ENCODE results near the gene ADCY2.

The ADCY2 gene

DNA sequence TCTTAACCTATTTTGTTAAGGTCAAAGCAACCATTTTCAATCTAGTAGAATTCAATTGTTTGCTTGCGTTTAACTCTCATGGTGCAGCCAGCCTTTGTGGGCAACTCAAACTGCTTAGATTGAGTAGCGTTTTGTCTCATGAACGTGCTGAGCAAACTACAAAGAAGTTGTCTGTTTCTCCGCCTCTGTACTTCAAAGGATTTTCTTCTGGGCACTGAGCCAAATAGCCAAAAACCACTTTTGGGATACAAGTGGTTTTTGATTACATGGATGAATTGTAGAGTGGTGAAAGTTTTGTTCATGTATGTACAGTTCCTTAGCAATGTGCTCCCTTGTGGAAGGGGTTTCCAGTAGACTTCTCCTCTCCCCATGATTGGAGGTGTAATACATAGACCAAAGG lies 332.1 kb downstream of the ADCY2 start:
- no peak for DNase-seq (ENCODE audit: low read depth in 2 of 2, low spot score in 1 of 2)

DNA sequence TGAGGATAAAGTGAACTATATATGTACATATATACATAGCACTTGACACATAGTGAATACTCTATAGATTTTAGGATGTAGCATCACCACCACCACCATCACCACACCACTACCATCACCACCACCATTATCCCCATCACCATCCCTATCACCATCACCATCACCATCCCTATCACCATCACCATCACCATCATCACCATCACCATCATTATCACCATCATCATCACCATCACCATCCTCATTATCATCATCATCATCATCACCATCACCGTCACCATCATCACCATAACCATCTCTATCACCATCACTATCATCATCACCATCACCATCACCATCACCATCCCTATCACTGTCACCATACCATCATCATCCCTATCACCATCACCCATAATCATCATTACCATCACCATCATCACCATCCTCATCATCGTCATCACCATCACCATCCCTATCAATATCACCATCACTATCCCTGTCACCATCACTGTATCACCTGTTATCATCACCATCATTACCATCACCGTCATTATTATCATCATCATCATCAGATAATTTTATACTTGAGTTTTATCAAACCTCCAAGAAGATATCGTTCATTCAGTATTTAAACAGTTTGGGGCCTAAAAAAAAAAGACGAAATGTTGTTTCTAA lies 345.6 kb downstream of the ADCY2 start:
- DNase-seq (ENCODE audit: low read depth in 2 of 2, low spot score in 1 of 2) = no peak

DNA sequence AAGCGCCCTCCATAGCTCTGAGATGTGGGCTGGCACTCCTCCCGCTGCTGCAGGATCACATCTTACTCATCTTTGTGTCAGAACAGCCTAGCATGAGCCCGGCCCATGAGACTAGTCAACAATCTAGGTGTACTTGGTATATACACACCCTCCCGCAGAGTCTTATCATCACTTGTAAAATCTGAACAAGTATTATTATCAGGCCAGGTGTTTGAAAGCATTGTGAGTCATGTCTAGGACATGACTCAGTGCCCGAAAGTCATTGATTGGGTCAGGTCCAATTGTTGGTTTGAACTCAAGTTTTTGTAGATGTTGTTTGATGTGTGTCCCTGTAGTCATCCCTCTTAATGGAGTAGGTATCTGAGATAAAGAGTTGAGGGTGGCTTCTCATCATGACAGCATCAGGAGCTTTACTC lies 346.3 kb downstream of the ADCY2 start:
- DNase-seq (ENCODE audit: low read depth in 2 of 2, low spot score in 1 of 2) = no peak

GRCh38 chr5:7745882-7746610 lies 350.1 kb downstream of the ADCY2 start:
- DNase-seq (ENCODE audit: low read depth in 2 of 2, low spot score in 1 of 2) = peak in 1 of 2 donors; percentile 6

DNA sequence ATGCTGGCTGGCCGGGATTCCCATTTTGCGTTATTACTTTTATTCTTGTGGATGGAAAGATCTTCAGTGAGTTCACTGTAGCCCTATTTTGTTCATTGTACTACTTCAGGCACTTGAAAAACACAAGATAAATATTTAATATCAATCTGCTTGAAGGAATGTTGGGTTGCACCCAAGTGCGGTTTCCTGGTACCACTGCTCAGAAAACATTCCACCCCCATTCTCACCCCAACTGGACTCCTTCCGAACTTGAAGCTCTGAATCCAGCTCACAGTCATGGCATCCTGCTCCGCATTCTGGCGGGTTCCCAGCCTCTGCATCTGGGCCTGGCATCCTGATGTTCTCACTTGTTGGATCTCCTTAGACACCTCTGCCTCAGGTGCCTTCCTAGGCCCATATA lies 351.8 kb downstream of the ADCY2 start:
- no peak for DNase-seq (ENCODE audit: low read depth in 2 of 2, low spot score in 1 of 2)

DNA sequence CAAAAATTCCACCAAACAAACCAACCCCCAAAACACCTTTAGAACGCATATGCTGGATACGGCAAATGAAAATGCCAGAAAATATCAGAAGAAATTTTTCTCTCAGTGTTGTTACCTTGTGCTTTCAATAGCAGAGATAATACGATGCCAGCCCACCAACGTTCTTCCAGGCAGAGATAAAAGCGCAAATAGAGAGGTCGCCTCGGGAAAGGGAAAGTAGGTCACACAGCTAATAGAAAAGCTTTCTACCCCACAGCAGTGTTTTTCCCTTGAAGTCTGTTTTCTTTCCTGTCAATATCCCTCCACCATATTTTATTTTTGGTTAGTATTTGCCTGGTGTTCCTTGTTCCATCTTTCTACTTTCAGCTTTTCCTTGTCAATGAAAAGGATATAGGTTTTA lies 353.7 kb downstream of the ADCY2 start:
- DNase-seq (ENCODE audit: low read depth in 2 of 2, low spot score in 1 of 2) = no peak

DNA sequence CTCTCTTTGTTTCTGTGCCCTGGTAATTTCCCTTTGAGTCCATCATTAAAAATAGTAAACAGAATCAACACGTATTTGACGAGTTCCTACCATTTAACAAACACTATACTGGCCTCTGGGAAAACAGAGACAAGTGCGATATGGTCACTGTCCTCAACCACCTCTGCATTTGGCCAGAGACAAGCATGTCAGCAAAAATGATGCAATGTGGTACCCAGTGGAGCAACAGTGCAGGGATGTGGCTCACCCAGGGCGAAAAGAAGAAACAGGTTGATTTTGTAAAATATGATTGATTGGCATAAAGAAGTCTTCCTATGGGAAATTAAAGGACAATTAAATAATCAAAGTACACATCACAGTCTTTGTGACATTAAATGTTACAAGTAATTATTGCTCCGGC lies 355.9 kb downstream of the ADCY2 start:
- no peak for DNase-seq (ENCODE audit: low read depth in 2 of 2, low spot score in 1 of 2)

GRCh38 chr5:7753181-7753580 lies 357.2 kb downstream of the ADCY2 start:
- DNase-seq (ENCODE audit: low read depth in 2 of 2, low spot score in 1 of 2) = no peak

DNA sequence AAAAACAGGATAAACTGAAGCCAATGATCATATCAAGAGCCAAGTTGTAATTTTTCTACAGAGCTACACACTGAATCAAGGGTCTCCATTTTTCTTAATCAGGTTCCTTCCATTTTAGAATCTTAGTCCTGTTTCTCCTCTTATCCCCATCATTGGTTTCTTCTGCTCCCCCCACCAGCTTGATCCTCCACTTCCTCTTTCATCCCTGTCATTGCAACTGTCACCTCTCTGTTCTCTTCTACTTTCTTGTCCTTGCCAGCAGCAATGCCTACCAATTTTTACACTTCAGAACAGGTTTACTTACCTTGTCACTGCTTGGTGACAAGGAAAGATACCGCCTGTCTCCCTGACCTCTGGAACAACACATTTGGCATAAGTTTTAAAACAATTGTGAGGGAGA lies 357.7 kb downstream of the ADCY2 start:
- DNase-seq (ENCODE audit: low read depth in 2 of 2, low spot score in 1 of 2) = no peak

GRCh38 chr5:7754490-7754889 lies 358.6 kb downstream of the ADCY2 start:
- no peak for DNase-seq (ENCODE audit: low read depth in 2 of 2, low spot score in 1 of 2)

- DNase-seq (ENCODE audit: low read depth in 2 of 2, low spot score in 1 of 2) = no peak
Observed at GRCh38 chr5:7754997-7755596, 359.2 kb downstream of the ADCY2 start.

DNA sequence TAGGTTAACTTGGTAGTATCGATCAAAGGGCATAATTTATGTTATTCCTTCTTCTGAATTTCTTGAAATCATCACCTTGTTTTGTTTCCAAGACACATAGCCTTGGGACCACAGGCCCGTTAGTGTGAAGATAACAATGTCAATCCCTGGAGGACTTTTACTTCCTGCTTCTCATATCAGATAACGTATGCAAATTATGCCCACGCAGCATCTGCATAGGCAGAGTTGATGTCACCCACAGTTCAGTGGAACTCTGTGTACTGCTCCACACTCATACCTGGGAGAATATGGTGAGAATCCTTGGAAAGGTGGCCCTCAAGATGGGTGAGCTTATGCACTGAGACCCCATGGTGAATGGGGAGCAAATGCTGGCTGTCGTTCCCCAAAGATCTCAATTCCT lies 360.0 kb downstream of the ADCY2 start:
- no peak for DNase-seq (ENCODE audit: low read depth in 2 of 2, low spot score in 1 of 2)

- no peak for DNase-seq (ENCODE audit: low read depth in 2 of 2, low spot score in 1 of 2)
Observed at GRCh38 chr5:7756453-7756852, 360.5 kb downstream of the ADCY2 start.

- DNase-seq (ENCODE audit: low read depth in 2 of 2, low spot score in 1 of 2) = no peak
Observed at GRCh38 chr5:7759257-7759871, 363.4 kb downstream of the ADCY2 start.

GRCh38 chr5:7759951-7760580 lies 364.1 kb downstream of the ADCY2 start:
- no peak for DNase-seq (ENCODE audit: low read depth in 2 of 2, low spot score in 1 of 2)

DNA sequence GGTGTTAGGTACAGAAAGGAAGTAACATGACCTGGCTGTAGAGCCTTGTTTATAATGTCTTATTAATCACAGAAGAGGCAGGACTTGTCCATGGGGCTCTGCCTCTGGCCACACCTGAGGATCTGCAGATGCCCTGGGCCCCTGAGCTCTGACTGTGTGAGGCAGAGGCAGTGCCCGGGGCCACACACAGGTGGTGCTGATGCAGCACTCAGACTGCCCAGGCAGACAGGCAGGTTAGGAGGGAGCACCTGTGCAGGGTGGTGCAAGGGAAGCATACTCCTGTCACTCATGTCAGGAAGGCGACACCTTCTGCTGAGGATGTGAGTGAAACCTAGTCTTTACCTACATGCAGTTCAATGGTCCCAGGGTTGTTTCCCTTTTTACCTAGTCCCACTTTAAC lies 366.3 kb downstream of the ADCY2 start:
- no peak for DNase-seq (ENCODE audit: low read depth in 2 of 2, low spot score in 1 of 2)

GRCh38 chr5:7763621-7764072 lies 367.7 kb downstream of the ADCY2 start:
- DNase-seq (ENCODE audit: low read depth in 2 of 2, low spot score in 1 of 2) = no peak

DNA sequence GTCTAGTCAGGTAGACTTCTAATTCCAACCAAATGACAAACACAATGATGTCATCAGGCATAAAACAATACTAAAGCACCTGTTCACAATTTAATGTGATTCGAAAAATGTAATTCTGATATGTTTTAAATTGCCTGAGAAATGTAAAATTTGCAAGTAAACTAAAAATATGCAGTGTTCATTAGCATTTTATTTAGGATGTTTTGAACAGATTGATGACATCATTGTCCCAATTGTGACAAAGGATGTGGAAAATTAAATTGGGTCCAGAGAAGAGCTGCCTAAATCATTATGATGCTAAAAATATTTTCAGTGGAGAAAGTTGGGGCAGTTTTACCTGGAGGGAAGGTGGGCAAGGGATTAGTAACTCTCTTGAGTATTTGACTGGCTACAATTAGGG lies 368.5 kb downstream of the ADCY2 start:
- DNase-seq (ENCODE audit: low read depth in 2 of 2, low spot score in 1 of 2) = no peak

- no peak for DNase-seq (ENCODE audit: low read depth in 2 of 2, low spot score in 1 of 2)
Observed at GRCh38 chr5:7770436-7770835, 374.5 kb downstream of the ADCY2 start.

DNA sequence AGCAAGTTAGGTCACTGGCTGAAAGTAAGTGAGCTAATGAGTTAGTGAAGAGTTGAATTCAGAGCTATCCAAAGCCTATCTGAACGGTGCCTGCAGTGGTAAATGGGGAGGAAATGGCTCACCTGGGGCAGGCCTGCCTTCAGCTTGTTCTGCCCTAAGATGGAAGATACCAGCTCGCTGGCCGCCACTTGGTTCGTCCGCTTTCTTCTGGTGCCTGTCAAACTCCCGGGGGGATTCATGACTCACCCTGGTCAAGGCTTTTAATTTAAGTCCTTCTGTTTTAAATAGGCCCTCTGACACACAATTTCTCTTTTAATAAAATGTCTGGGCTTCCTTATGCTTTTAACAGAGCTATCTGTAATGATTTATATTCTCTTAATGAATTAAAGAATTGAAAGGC lies 376.2 kb downstream of the ADCY2 start:
- DNase-seq (ENCODE audit: low read depth in 2 of 2, low spot score in 1 of 2) = no peak

DNA sequence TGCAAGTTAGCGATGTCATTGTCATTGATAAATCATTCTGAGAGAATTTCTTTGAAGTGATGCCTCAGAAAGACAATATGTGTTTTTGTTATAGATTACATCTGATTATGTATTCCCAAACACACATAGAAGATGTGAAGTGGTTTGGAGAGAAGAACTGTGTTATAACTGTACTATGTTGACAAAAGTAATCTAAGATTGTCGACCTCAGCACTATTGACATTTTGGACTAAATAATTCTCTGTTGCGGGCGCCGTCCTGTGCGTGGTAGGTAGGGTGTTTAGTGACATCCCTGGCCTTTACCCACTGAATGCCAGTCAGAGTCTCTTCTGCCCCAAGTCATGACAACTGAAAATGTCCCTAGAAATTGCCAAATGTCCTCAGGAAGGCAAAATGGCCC lies 377.2 kb downstream of the ADCY2 start:
- no peak for DNase-seq (ENCODE audit: low read depth in 2 of 2, low spot score in 1 of 2)

- DNase-seq (ENCODE audit: low read depth in 2 of 2, low spot score in 1 of 2) = no peak
Observed at GRCh38 chr5:7776442-7776841, 380.5 kb downstream of the ADCY2 start.

All from stimulated activated CD8-positive, alpha-beta memory T cell treated with anti-CD3 and anti-CD28 coated beads, Interleukin-4, amount 100 ng/mL, for 1 hour (primary cell).